ENCODE data around the gene CYP4F8. TPM values are rescaled to one million over a fixed set of nuclear protein-coding genes. Genes with fewer than 3 reads are reported as not detected.

The CYP4F8 gene
- total and polyA plus RNA-seq, 2 of the 8 experiments (the other 6 are each of a cell fraction or from before 2014, with no cell fraction given): not detected

- H3K56ac ChIP-seq (replicated peaks; ENCODE audit: insufficient read length, low read depth, low read length): no peak overlapping the region
- no peak overlapping the region for H3K27ac ChIP-seq (ENCODE audit: low read depth, low read length)
- H2BK15ac ChIP-seq (ENCODE audit: low read length): no peak overlapping the region
- H4K91ac ChIP-seq (replicated peaks; ENCODE audit: insufficient read length, low read length): no peak overlapping the region
- H3K79me2 ChIP-seq (ENCODE audit: control insufficient read depth in 1 of 2, insufficient read depth in 2 of 2, low read length in 2 of 2): no peaks in the 10 kb centered on the region
- no peak for FAIRE-seq
- H3K4me2 ChIP-seq (ENCODE audit: insufficient read depth in 1 of 2, low read depth in 2 of 2, low read length in 2 of 2): no peak overlapping the region
- no peaks in the 10 kb centered on the region for H3K36me3 ChIP-seq (ENCODE audit: control insufficient read depth in 2 of 4, insufficient read depth in 4 of 4, low read length in 3 of 4)
- H2BK12ac ChIP-seq (ENCODE audit: low read depth, low read length): no peak overlapping the region
- H3K9me3 ChIP-seq (ENCODE audit: insufficient read depth in 2 of 2, low read depth in 1 of 2, low read length in 1 of 2): peaks cover 66 to 84% of the 10 kb centered on the region in 2 experiments
- no peak overlapping the region for H3K14ac ChIP-seq (ENCODE audit: insufficient read length)
- no peaks in the 10 kb centered on the region; the same call in 1 of the 2 replicates for H3K23me2 ChIP-seq (ENCODE audit: low read depth, low read length)
- no peak overlapping the region for H2BK5ac ChIP-seq (ENCODE audit: low read depth, low read length)
- H3K18ac ChIP-seq (ENCODE audit: extremely low read depth, low read length): no peak overlapping the region
- no peaks in the 10 kb centered on the region for H3K4me1 ChIP-seq (replicated peaks in 1 of 4; ENCODE audit: control insufficient read depth in 3 of 4, insufficient read depth in 4 of 4, low read length in 3 of 4)
- ChIA-PET CTCF (ENCODE audit: partially characterized antibody) (no interaction called here), POLR2A (ENCODE audit: partially characterized antibody) (no interaction called here)
- H4K5ac ChIP-seq (ENCODE audit: insufficient read length, low read depth, low read length): no peak overlapping the region
- H3K4me3 ChIP-seq (ENCODE audit: extremely low read depth in 1 of 4, insufficient read depth in 2 of 4, low read depth in 3 of 4, low read length in 4 of 4): no peak overlapping the region
- 17% methylated on average over 4 of the region's 4 CpGs; no CpG with 5 or more reads in 1 of the 2 experiments for WGBS, 2 experiments (ENCODE audit: extremely low coverage in 1 of 2, insufficient coverage in 1 of 2, insufficient read length in 1 of 2, insufficient replicate concordance in 2 of 2, low coverage in 1 of 2, low lambda C conversion rate in 2 of 2, missing lambda C conversion rate in 1 of 2)
- no peak overlapping the region for H3K23ac ChIP-seq (ENCODE audit: insufficient read length)
- no peaks in the 10 kb centered on the region for H3K79me1 ChIP-seq (ENCODE audit: low read depth, low read length)
- DNase-seq (ENCODE audit: low read depth in 1 of 2, low spot score in 2 of 2): no peak
- no peak overlapping the region for H4K8ac ChIP-seq (ENCODE audit: extremely low read depth, insufficient read depth, low read length)
- H2AFZ ChIP-seq (ENCODE audit: low read length): no peak overlapping the region
- H3K4ac ChIP-seq (replicated peaks; ENCODE audit: insufficient read length, low read depth, low read length): no peak overlapping the region
- H2AK5ac ChIP-seq (ENCODE audit: low read depth, low read length): no peak overlapping the region
- H2BK20ac ChIP-seq (ENCODE audit: low read length): no peak overlapping the region
- no peaks in the 10 kb centered on the region for H4K20me1 ChIP-seq (replicated peaks in 1 of 2; ENCODE audit: control insufficient read depth in 1 of 2, insufficient read depth in 2 of 2, low read length in 2 of 2)
- H3K9ac ChIP-seq (replicated peaks in 1 of 4; ENCODE audit: extremely low read depth in 1 of 4, low read depth in 3 of 4, low read length in 3 of 4): no peak overlapping the region
- no peaks in the 10 kb centered on the region for H3K27me3 ChIP-seq (replicated peaks in 1 of 4; ENCODE audit: control insufficient read depth in 3 of 4, extremely low read depth in 1 of 4, insufficient read depth in 3 of 4, low read length in 3 of 4)
- H2BK120ac ChIP-seq (replicated peaks; ENCODE audit: low read depth, low read length): no peak overlapping the region
- TF ChIP-seq RFX5 (IDR thresholded peaks at IDR 0.05; ENCODE audit: borderline replicate concordance, low read depth, low read length): no peak
These were observed 64.1 kb downstream of the CYP4F8 start for GRCh38 chr19:15679089-15679488.
